Measurements from ENCODE around the gene RPAP3. TPM values are rescaled to one million over a fixed set of nuclear protein-coding genes. Genes with fewer than 3 reads are reported as not detected.
A peak's percentile ranks its signal among the peaks of the same experiment; 100 is the strongest.

RPAP3 gene
- total and polyA plus RNA-seq, 4 donors, result 9.5 to 19.9 (median 14.9) TPM

GRCh38 chr12:47721431-47721973 lies 15.7 kb upstream of the RPAP3 start:
- H3K27ac ChIP-seq (ENCODE audit: low read depth in 1 of 2, low read length in 1 of 2), result no peak overlapping the region
- 42 to 67% methylated on average over 9 of the region's 9 CpGs for WGBS, 2 donors
- H3K27me3 ChIP-seq (ENCODE audit: control insufficient read depth in 3 of 3, insufficient read depth in 3 of 3, low read length in 2 of 3), result no peaks in the 10 kb centered on the region
- H3K4me3 ChIP-seq, result no peak overlapping the region
- H3K36me3 ChIP-seq (ENCODE audit: control insufficient read depth in 4 of 4, insufficient read depth in 4 of 4, low read length in 4 of 4), result peaks cover 0 to 3% (median 0%) of the 10 kb centered on the region in 4 donors
- ATAC-seq (ENCODE audit: insufficient read depth, low FRiP score), result no peak
- H3K9ac ChIP-seq (ENCODE audit: insufficient read depth in 1 of 2, low read length in 2 of 2), result no peak overlapping the region
- TF ChIP-seq CTCF (IDR thresholded peaks at IDR 0.05; ENCODE audit: control extremely low read depth, extremely low read depth), result no peak
- H3K4me1 ChIP-seq (ENCODE audit: control insufficient read depth in 5 of 5, insufficient read depth in 5 of 5, low read length in 5 of 5), result peaks cover 0 to 12% (median 8%) of the 10 kb centered on the region in 5 donors
- DNase-seq, result no peak
- H3K9me3 ChIP-seq (ENCODE audit: control insufficient read depth in 4 of 4, insufficient read depth in 3 of 4, low read length in 3 of 4), result no peaks in the 10 kb centered on the region

GRCh38 chr12:47718531-47718930 lies 12.7 kb upstream of the RPAP3 start:
- H3K27ac ChIP-seq (ENCODE audit: low read depth in 1 of 2, low read length in 1 of 2), result peak overlapping the region in 1 of 2 donors; percentile 52
- WGBS, 2 donors, result 60 to 79% methylated on average over 1 of the region's 1 CpG
- no peak for TF ChIP-seq CTCF (IDR thresholded peaks at IDR 0.05; ENCODE audit: control extremely low read depth, extremely low read depth)
- H3K4me3 ChIP-seq, result no peak overlapping the region
- DNase-seq, result no peak
- ATAC-seq (ENCODE audit: insufficient read depth, low FRiP score), result no peak
- peaks cover 0 to 3% (median 0%) of the 10 kb centered on the region in 4 donors for H3K36me3 ChIP-seq (ENCODE audit: control insufficient read depth in 4 of 4, insufficient read depth in 4 of 4, low read length in 4 of 4)
- no peaks in the 10 kb centered on the region for H3K9me3 ChIP-seq (ENCODE audit: control insufficient read depth in 4 of 4, insufficient read depth in 3 of 4, low read length in 3 of 4)
- H3K4me1 ChIP-seq (ENCODE audit: control insufficient read depth in 5 of 5, insufficient read depth in 5 of 5, low read length in 5 of 5), result peaks cover 6 to 22% (median 16%) of the 10 kb centered on the region in 5 donors
- no peaks in the 10 kb centered on the region for H3K27me3 ChIP-seq (ENCODE audit: control insufficient read depth in 3 of 3, insufficient read depth in 3 of 3, low read length in 2 of 3)
- no peak overlapping the region for H3K9ac ChIP-seq (ENCODE audit: insufficient read depth in 1 of 2, low read length in 2 of 2)

GRCh38 chr12:47717443-47718193 lies 11.8 kb upstream of the RPAP3 start:
- DNase-seq (peak; percentile 86 to 92 (median 88)), ATAC-seq (ENCODE audit: insufficient read depth, low FRiP score) (peak; percentile 85)
- peak overlapping the region; percentile 82 to 87 for H3K27ac ChIP-seq (ENCODE audit: low read depth in 1 of 2, low read length in 1 of 2)
- TF ChIP-seq CTCF (IDR thresholded peaks at IDR 0.05; ENCODE audit: control extremely low read depth, extremely low read depth), result peak; percentile 39
- no peak overlapping the region for H3K4me3 ChIP-seq
- no peaks in the 10 kb centered on the region for H3K27me3 ChIP-seq (ENCODE audit: control insufficient read depth in 3 of 3, insufficient read depth in 3 of 3, low read length in 2 of 3)
- H3K9me3 ChIP-seq (ENCODE audit: control insufficient read depth in 4 of 4, insufficient read depth in 3 of 4, low read length in 3 of 4), result no peaks in the 10 kb centered on the region
- peak overlapping the region in 1 of 2 donors; percentile 51 for H3K9ac ChIP-seq (ENCODE audit: insufficient read depth in 1 of 2, low read length in 2 of 2)
- H3K4me1 ChIP-seq (ENCODE audit: control insufficient read depth in 5 of 5, insufficient read depth in 5 of 5, low read length in 5 of 5), result peaks cover 6 to 27% (median 16%) of the 10 kb centered on the region in 5 donors
- peaks cover 0 to 3% (median 0%) of the 10 kb centered on the region in 4 donors for H3K36me3 ChIP-seq (ENCODE audit: control insufficient read depth in 4 of 4, insufficient read depth in 4 of 4, low read length in 4 of 4)
- 11 to 14% methylated on average over 13 of the region's 13 CpGs for WGBS, 2 donors

Measured in lung (tissue), 12 donors.